ENCODE results near the gene APOC1. TPM values are rescaled to one million over a fixed set of nuclear protein-coding genes. Genes with fewer than 3 reads are reported as not detected.

The APOC1 gene
- total and polyA plus RNA-seq, 4 donors: 14.0 to 1,030 (median 217) TPM

- no peaks in the 10 kb centered on the region for H3K27me3 ChIP-seq (ENCODE audit: control insufficient read depth in 3 of 3, insufficient read depth in 3 of 3, low read length in 2 of 3)
- no peaks in the 10 kb centered on the region for H3K9me3 ChIP-seq (ENCODE audit: control insufficient read depth in 4 of 4, insufficient read depth in 3 of 4, low read length in 3 of 4)
- ATAC-seq (ENCODE audit: insufficient read depth, low FRiP score): no peak
- H3K9ac ChIP-seq (ENCODE audit: insufficient read depth in 1 of 2, low read length in 2 of 2): no peak overlapping the region
- peaks cover 0 to 10% (median 0%) of the 10 kb centered on the region in 5 donors for H3K4me1 ChIP-seq (ENCODE audit: control insufficient read depth in 5 of 5, insufficient read depth in 5 of 5, low read length in 5 of 5)
- TF ChIP-seq CTCF (IDR thresholded peaks at IDR 0.05; ENCODE audit: control extremely low read depth, extremely low read depth): no peak
- H3K27ac ChIP-seq (ENCODE audit: low read depth in 1 of 2, low read length in 1 of 2): no peak overlapping the region
- peak in 1 of 3 donors; percentile 22 for DNase-seq
- H3K36me3 ChIP-seq (ENCODE audit: control insufficient read depth in 4 of 4, insufficient read depth in 4 of 4, low read length in 4 of 4): peaks cover 5 to 56% (median 23%) of the 10 kb centered on the region in 4 donors
- WGBS, 2 donors: 36 to 66% methylated on average over 5 of the region's 5 CpGs
- no peak overlapping the region for H3K4me3 ChIP-seq
These were observed 37.4 kb upstream of the APOC1 start for GRCh38 chr19:44876930-44877535.

- 76 to 86% methylated on average over 25 to 26 of the region's 26 CpGs for WGBS, 2 donors
- H3K27me3 ChIP-seq (ENCODE audit: control insufficient read depth in 3 of 3, insufficient read depth in 3 of 3, low read length in 2 of 3): no peaks in the 10 kb centered on the region
- H3K9me3 ChIP-seq (ENCODE audit: control insufficient read depth in 4 of 4, insufficient read depth in 3 of 4, low read length in 3 of 4): no peaks in the 10 kb centered on the region
- no peak overlapping the region for H3K4me3 ChIP-seq
- DNase-seq (peak in 2 of 3 donors; percentile 21 to 32), ATAC-seq (ENCODE audit: insufficient read depth, low FRiP score) (no peak)
- H3K36me3 ChIP-seq (ENCODE audit: control insufficient read depth in 4 of 4, insufficient read depth in 4 of 4, low read length in 4 of 4): peaks cover 4 to 49% (median 13%) of the 10 kb centered on the region in 4 donors
- no peak overlapping the region for H3K27ac ChIP-seq (ENCODE audit: low read depth in 1 of 2, low read length in 1 of 2)
- H3K9ac ChIP-seq (ENCODE audit: insufficient read depth in 1 of 2, low read length in 2 of 2): no peak overlapping the region
- peaks cover 0 to 10% (median 0%) of the 10 kb centered on the region in 5 donors for H3K4me1 ChIP-seq (ENCODE audit: control insufficient read depth in 5 of 5, insufficient read depth in 5 of 5, low read length in 5 of 5)
- TF ChIP-seq CTCF (IDR thresholded peaks at IDR 0.05; ENCODE audit: control extremely low read depth, extremely low read depth): no peak
These were observed 36.1 kb upstream of the APOC1 start for GRCh38 chr19:44878120-44878865.

GRCh38 chr19:44879309-44880065 is 34.9 kb upstream of the APOC1 start:
- peak overlapping the region in 1 of 2 donors; percentile 34 for H3K27ac ChIP-seq (ENCODE audit: low read depth in 1 of 2, low read length in 1 of 2)
- H3K4me1 ChIP-seq (ENCODE audit: control insufficient read depth in 5 of 5, insufficient read depth in 5 of 5, low read length in 5 of 5): peaks cover 0 to 10% (median 0%) of the 10 kb centered on the region in 5 donors
- H3K4me3 ChIP-seq: no peak overlapping the region
- ATAC-seq (ENCODE audit: insufficient read depth, low FRiP score) (no peak), DNase-seq (no peak)
- no peak overlapping the region for H3K9ac ChIP-seq (ENCODE audit: insufficient read depth in 1 of 2, low read length in 2 of 2)
- no peaks in the 10 kb centered on the region for H3K27me3 ChIP-seq (ENCODE audit: control insufficient read depth in 3 of 3, insufficient read depth in 3 of 3, low read length in 2 of 3)
- WGBS, 2 donors: 67 to 83% methylated on average over 18 of the region's 18 CpGs
- peaks cover 5 to 38% (median 10%) of the 10 kb centered on the region in 4 donors for H3K36me3 ChIP-seq (ENCODE audit: control insufficient read depth in 4 of 4, insufficient read depth in 4 of 4, low read length in 4 of 4)
- H3K9me3 ChIP-seq (ENCODE audit: control insufficient read depth in 4 of 4, insufficient read depth in 3 of 4, low read length in 3 of 4): no peaks in the 10 kb centered on the region
- TF ChIP-seq CTCF (IDR thresholded peaks at IDR 0.05; ENCODE audit: control extremely low read depth, extremely low read depth): no peak

Data from lung (tissue), 12 donors.